HG03175 (cell line): ENCODE data around the gene MSH5.
"Not testable (repeated sequence)": the region's sequence is repeated elsewhere in the genome, so short reads cannot be mapped to it uniquely, and the experiment has no call there.

Experiments used
- ATAC-seq: cut with Tn5 transposase; IDR thresholded peaks from one replicate; pipeline ENCODE4 v1.9.1; 2021; ENCODE audit warnings: mild to moderate bottlenecking, moderate library complexity; ENCODE audit not compliant: unreplicated experiment

The MSH5 gene

DNA sequence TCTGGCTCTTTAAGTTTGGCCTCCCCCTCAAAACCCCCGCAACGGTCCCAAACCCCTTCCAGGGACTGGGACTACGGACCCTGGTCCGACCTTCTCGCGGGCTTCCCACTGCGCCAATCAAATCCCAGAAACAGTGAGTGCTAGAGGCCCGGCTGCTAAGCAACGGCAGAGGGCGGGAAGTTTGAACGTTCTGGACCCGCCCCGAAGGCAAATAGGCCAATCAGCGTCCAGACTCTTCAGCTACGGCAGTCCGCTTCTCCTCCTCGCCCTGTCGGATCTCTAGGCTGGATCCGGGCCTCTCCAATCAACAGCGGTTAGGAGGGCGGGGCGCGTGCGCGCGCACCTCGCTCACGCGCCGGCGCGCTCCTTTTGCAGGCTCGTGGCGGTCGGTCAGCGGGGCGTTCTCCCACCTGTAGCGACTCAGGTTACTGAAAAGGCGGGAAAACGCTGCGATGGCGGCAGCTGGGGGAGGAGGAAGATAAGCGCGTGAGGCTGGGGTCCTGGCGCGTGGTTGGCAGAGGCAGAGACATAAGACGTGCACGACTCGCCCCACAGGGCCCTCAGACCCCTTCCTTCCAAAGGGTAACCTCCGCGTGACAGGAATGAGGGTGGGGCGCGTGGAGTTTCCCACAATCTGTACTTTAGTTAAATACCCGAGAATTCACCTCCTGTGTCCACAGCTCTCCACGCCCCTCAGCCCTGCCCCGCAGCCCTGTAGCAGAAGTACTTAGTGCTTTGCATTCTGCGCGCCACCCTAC, at the start of gene MSH5:
MSH5 (plus strand) TSS at position 367 of the 758 bp plus-strand sequence. CDS start 462 bp downstream, outside the sequence.
- ATAC-seq, result peak; percentile 70

DNA sequence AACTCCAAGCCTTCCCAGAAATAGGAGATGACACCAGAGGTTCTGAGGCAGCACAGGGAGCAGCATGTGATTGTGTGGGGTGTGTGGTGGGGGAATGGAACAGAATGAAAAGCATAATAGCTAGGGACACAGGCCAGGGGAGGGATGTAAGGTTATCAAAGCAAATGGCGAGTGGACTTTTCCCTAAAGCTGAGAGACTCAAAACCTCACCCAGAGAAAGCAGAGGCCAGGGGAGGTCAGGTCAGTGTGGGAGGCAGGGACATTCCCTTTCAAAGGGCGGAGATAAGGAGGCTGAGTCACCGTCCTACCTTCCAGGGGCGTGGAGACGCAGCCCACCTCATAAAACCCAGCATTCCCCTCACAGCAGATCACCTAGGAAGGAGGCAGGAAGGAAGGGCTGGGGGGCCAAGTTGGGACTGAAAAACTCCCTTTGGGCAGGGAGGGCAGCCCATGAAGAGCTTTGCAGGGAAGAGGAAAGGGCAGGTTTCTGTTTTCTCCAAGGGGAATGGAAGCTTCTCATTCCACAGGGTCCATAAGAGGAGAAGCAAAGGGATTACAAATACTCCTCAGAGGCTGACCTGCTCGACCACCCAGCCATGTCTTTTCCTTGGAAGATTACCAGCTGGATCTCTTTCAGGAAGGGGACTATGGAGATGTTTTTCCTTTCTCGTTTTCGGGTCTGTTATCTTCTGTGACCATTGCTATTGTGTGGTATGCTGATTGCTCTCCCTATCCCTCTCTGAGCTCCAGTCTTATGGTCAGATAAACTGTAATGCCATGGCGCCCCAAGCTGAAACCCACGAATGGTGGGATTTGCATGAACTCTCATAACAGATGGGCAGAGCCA, 49.4 kb upstream of the MSH5 start:
- no peak for ATAC-seq

DNA sequence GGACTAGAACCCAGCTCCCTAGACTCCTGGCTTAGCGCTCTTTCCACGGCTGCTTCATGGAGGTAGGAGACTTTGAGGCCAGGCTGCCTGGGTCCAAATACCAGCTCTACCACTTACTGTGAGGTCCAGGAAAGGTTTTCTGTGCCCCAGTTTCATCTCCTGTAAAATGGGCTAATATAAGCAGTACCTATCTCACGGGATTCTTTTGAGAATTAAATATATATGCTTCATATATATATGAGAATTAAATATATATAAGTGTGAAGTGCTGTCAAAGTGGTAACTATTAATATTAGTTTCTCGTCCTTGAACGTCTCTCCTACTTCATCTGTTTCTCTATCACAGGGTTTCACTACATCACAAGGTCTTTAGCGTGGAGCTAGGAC, 48.7 kb upstream of the MSH5 start:
- ATAC-seq, result no peak

DNA sequence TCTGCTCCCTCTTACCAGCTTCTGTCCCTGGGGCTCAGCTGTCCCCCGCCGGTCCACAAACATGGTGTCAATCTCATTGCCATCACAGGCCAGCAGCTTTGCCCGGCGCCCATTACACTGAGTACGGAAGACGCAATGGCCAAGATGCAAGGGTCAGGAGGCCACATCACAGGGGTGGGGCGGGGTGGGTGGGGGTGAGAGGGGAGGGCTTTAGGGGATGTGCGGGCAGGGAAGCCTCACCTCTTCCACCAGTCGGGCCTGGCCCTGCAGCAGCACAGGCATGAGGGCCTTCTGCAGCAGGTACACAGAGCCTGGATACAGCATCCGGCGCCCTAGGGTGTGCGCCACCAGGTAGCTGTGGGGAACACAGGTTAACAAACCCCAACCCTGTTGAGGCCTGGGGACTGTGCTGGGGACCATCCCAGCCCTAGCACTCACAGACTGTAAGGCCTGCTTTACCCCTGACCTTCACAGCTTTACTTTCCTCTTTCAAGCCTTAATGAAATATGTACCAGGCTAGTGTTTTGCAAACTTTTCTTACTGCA, 48.2 kb upstream of the MSH5 start:
- ATAC-seq, result no peak

DNA sequence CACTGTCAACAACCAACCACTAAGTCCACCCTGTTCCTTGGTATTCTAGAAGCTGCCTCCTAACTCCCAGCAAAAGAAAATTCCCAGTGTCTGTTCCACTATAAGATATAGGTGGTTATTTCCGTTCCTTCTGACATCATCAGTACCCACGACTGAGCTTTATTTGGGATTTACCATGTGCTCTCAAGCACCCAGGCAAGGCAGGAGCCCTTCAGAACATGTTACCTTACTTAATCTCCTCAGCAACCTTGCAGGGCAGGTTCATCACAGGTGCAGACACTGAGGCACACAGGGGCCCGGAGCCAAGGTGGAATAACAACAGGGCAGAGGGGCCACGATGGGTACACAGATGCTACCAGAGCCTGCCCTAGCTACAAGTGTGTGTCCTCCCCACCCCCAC, 47.5 kb upstream of the MSH5 start:
- no peak for ATAC-seq

DNA sequence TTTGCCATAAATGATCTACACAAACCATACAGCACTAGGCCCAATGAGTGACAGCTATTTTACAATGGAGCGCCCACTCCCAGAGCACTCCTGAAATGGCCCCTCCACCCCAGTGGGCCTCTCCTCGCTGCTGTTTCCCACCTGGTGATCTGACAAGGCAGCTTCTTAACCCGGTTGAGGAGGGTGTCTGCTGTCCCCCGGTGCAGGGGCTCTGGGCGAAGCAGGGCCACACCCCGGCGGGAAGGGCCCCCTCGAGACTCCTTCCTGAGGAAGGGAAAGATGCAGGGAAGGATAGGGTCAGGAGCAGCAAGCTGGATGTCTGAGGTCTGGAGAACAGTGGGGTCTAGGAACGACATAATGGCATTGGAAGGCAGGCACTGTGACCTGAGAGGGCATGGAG, 46.9 kb upstream of the MSH5 start:
- ATAC-seq, result no peak

DNA sequence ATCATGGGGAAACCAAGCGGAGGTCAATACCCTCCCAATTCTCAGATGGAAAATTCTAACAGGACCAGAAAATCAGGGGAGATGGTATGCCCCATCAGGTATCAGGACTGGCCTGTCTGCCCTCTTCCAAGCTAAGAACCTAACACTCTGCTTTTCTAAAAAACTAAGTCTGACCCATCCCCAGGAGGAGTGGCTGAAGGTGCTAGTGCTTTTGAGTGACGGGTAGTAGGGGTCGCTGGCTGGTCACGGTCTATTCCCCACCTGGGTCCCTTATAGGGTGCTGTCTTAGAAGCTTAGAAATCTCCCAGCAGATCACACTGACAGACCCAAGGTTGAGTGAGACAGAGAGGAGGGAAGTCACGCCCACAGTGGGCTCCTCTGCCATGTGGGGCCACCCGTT, 46.3 kb upstream of the MSH5 start:
- ATAC-seq, result no peak

DNA sequence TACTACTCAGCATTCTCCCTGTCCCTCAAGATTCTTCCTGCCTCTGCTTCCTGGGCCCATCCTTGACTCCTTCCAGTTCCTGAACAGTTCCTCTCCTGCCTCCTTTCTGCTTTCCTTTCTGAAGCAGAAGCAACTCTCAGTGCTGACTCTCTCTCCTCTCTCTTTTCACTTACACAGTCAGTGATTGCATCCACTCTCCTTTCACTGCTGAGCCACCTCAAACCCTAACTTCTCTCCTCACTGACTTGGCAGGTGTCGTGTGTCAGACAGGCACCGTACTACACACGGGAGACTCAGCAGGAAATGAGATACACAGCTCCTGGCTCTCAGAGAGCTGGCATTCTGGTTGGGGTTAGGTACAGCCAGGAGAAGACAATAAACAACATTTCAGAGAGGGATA, 42.2 kb upstream of the MSH5 start:
- no peak for ATAC-seq

DNA sequence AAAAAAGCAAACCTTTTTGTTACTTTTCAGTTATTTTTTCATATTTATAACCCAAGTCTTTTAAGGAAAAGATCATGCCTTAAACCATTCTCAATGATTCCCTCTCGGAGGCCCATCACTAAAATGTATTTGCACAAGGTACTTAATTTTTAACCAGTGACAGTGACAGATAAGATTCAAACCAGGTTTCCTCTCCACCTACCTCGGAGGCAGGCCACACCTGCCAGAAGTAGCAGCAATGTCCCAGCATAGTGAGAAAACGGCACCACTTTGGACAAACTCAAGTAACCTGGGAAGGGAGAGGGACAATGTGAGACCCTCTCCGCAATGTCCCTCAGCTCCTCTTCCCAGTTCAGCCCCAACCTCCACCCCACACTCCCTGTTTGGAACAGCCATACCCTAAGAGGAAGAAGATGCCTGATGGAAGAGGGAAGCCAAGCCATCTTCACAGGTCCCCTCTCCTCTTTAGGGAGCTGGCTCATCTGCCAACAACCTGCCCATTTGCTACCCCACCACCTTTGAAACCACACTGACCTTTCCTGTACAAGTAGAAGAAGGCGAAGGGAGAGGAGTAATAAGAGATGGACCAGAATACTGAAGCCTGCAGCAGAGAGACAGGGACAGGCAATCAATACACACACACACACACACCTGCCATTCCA, 38.9 kb upstream of the MSH5 start:
- ATAC-seq, result no peak

DNA sequence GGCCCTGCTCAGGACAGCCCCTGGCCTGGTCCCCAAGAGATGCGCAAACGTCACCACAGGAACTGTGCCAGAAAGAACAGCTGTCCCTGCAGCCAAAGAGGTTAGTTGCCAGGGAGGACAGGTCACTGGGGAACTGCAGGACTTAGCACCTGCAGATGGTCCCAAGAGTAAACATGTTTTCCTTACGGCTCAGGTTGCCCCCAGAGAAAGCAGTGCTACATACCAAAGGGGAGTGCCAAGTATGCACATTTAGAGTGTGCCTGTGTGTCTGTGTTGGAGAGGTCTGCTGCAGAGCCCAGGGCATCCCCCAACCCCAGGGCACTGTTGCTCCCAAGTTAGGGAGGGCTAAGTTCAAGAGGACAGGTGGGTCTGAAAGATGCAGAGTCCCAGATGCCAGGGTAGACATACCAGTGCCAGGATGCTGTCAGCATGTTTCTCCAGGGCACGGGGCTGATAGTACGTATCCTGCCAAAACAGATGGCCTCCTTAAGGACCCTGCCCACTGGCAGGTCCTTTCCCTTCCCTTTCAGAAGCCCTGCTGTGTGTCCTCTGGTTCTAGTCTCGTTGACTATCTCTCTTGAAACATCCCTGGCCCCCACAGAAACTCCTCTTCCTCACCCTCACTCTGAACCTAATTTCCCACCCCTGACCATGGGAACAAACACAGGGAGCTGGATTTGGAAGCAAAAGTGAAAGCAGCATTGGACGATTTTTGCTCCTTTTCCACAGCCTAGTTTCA, 38.0 kb upstream of the MSH5 start:
- ATAC-seq, result no peak

DNA sequence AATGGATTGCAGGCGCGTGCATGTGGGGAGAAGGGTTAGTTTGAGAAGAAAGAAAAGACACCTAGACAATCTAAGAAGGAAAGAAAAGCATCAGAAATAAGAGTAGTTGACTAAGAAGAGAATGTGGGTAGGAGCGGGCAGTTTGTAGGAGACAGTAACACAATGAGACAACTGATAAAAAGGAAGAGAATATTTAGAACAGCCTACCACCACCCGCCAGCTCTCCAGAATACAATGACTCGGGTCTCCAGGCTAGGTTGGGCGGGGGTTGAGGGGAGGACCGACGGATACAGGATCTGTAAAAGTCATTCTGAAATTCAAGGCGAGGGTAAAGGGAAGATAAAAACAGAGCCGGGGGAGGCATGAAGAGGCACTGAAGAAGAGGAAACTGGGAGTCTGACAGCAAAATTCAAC, 37.4 kb upstream of the MSH5 start:
- no peak for ATAC-seq

DNA sequence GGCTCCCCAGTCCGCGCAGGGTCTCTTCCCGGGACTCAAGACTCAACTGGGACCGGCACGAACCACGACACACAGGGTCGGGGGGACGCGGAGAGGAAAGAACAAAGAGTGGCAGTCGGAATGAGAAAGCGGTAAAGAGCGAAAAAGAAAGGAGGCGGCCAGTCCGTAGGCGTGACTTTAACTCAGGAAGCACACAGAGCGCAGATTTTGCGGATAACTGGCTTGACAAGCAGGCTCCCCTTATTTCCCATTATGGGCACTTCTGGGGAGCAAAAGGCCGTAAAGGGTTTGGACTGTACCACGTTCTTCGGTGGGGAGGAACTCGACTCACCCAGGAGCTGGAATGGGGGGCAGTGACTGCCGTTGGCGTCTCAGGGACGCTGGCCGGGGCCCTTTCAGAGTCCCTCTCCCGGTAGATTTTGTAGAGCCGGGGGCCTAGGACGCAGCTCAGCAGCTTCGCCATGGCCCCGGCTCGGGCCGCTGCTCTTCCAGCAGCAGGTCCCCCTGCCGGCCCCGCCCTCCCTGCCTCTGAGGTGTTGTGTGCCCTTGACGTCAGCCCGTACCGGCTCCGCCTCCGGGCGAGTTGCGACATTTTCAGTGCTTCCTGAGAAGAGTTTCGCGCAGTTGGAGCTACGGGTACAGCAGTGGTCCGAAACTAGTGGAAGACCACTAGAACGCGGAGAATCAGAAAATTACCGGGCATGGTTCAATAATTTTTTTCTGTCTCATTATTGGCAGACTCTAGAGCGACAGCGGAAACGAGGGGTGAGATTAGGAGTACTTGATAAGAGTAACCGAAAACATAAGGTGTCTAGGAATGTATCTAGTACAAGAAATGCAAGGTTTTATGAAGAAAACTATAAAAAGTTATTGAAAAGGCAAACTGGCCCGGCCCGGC, 36.7 kb upstream of the MSH5 start, which contains the start of gene ABHD16A:
ABHD16A (minus strand) TSS at position 506 of the 898 bp plus-strand sequence; CDS start at position 463, 43 bp downstream.
- ATAC-seq, result peak; percentile 84

DNA sequence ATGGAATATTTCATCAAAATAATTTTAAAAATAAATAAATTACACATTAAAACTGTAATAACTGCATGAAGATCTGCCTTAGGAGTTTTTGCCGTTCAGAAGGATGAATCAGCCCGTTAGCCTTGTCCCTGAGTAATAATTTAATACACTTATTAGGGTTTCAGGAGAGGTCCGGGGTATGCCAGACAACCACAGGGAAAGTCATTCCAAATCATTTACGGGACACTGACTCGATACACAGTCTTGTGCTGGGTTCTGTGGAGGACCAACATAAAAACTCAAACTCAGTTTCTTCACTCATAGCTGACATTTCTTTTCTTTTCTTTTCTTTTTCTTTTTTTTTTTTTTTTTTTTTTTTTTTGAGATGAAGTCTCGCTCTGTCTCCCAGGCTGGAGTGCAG, 33.9 kb upstream of the MSH5 start:
- ATAC-seq, result no peak

DNA sequence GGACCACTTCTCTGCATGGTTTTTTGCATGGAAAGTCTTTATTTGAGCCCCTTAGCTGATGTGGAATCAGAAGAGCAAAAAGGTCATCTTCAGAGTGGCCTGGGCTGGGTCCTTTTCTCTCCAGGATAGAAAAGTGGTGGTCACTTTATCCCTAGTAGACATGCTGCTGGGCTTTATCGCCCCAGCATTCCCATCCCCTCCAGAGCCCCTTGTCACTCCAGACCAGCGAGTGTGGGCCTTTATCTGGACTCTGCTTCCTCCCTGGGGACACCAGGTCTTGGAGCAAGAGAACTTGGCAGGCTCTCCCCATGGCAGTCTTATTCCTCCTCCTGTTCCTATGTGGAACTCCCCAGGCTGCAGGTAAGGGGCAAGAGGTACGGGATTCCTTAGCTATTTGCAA, 33.2 kb upstream of the MSH5 start, which contains the start of gene LY6G6F:
LY6G6F (plus strand) TSS at position 268 of the 400 bp plus-strand sequence; CDS start at position 309, 41 bp downstream.
- no peak for ATAC-seq

DNA sequence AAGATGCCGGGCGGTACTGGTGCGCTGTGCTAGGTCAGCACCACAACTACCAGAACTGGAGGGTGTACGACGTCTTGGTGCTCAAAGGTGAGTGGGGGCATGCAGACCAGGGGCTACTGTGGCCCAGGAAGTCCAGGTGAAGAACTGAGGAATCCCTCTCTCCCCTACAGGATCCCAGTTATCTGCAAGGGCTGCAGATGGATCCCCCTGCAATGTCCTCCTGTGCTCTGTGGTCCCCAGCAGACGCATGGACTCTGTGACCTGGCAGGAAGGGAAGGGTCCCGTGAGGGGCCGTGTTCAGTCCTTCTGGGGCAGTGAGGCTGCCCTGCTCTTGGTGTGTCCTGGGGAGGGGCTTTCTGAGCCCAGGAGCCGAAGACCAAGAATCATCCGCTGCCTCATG, 32.1 kb upstream of the MSH5 start:
- ATAC-seq, result no peak

DNA sequence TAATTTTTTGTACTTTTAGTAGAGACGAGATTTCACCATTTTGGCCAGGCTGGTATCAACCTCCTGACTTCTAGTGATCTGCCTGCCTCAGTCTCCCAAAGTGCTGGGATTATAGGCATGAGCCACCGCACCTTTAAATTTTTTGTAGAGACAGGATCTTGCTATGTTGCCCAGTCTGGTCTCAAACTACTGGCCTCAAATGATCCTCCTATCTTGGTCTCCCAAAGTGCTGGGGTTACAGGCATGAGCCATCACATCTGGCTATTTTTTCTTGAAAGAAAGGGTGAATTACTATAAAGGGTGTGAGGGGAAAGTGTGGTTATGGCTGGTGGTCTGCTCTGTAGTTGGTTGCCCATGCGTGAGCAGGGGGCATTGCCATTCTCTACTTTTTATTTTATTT, 31.6 kb upstream of the MSH5 start:
- no peak for ATAC-seq

DNA sequence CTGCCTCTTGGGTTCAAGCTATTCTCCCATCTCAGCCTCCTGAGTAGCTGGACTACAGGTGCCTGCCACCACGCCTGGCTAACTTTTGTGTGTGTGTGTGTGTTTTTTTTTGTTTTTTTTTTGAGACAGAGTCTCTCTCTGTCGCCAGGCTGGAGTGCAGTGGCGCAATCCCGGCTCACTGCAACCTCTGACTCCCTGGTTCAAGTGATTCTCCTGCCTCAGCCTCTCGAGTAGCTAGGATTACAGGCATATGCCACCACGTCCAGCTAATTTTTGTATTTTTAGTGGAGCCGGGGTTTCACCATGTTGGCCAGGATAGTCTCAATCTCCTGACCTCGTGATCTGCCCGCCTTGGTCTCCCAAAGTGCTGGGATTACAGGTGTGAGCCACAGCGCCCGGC, 30.6 kb upstream of the MSH5 start:
- ATAC-seq, result not testable (repeated sequence)

DNA sequence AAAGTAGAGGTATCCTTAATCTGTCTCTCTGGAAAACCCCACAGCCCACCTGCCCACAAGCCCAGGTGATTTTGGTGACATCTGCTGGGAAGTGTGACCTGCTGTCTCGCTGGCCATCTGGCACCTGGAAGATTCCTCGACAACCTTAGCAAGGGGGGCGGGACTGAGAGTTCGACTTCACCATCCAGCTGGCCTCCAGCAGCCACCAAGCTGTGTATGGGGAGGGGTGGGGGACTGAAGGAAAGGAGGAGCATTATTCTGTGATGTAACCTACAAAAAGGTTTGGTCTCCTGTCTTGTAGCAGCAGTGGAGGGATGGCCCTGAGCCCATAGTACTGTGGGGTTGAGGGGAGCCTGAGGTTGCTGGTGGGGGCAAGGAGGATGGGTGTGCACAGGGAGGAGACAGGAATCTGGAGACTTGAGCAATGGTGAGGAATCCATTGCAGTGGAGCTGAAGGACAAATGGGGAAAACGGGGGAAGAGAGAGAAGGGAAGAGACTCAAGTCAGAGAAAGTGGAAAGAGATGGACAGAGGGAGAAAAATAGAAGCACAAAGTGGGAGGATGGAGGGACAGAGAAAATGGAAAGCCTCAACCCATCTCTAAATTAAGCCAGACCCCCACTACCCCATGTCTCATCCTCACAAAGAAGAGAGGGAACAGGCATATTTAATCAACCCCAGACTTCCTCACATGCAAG, 29.1 kb upstream of the MSH5 start:
- no peak for ATAC-seq

DNA sequence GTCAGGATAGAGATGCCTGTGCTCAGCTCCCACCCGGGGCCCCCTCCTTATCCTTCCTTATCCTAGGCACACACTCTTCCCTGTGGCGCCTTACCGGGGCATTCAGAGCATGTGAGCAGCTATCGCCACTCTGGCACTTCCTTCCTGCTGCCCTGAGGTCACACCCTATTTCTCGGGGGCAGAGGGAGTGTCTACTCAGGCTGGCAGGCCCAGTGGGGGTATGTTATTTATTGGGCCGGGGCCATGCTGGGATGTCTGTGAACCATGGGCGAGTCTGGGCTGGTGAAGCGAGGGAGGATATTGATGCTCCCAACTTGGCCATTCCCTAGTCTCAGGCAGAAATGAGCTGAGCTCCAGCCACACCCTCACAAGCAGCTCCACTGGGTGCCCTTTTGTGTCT, 28.6 kb upstream of the MSH5 start:
- no peak for ATAC-seq
